Peyer's patch (tissue), 4 donors: ENCODE results near the gene FARS2.

ENCODE experiments used
- CTCF ChIP-seq, 6 experiments: fragments of 450-650 bp in 4 of 6; fragments of 200-600 bp in 2 of 6; sonication (generic) in 1 of 6; IDR thresholded peaks; one replicate each; pipeline ENCODE4 v1.5.1; 2017 to 2019; ENCODE audit warnings: antibody characterized with exemption in 6 of 6, mild to moderate bottlenecking in 3 of 6, moderate library complexity in 1 of 6
- POLR2A ChIP-seq, 2 donors: fragments of 450-650 bp; IDR thresholded peaks; one replicate each; pipeline ENCODE4 v1.5.1; 2017; ENCODE audit warnings: antibody characterized with exemption in 2 of 2, mild to moderate bottlenecking in 2 of 2, moderate library complexity in 2 of 2

DNA sequence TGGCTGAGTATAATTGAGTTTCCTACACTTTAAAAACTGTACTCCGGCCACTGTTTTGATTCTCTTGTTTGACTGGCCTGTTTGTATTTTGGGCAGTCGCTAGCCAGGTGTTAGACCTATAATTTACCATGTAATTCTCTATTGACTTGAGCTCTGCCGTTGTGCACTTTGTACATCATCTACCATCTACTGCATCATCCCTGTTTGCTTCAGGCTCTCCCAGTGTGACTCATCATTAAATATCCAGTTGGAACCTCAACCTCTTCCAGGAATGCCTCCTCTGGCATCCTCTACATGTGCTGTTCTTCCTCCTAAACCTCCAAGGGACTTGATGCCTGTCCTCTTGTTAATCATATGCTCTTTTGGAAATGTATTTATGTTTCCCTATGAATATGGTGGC, 72.3 kb downstream of the FARS2 start:
- no peak for TF ChIP-seq POLR2A (IDR thresholded peaks at IDR 0.05)
- TF ChIP-seq CTCF (IDR thresholded peaks at IDR 0.05), result no peak
